OCI-LY1 (cell line): ENCODE results near the gene MINK1.

ENCODE experiments used
- H2AFZ ChIP-seq: fragments of 200-600 bp; sonication (generic), shearing (Covaris generic); 2 replicates; pipeline ENCODE4 v1.6.0; 2014; ENCODE audit warnings: antibody characterized with exemption, mild to moderate bottlenecking, low read length
- H3F3A ChIP-seq: fragments of 200-600 bp; sonication (generic), shearing (Covaris generic); 2 replicates; pipeline ENCODE4 v1.6.0; 2014; ENCODE audit warnings: mild to moderate bottlenecking, antibody characterized with exemption, low read length, moderate library complexity; ENCODE audit not compliant: insufficient read depth
- H3K27ac ChIP-seq: fragments of 200-600 bp; sonication (generic); 2 replicates; pipeline ENCODE4 v1.5.1; 2014; ENCODE audit warnings: low read length, mixed run types, mild to moderate bottlenecking, low read depth; ENCODE audit not compliant: poor library complexity, severe bottlenecking
- H3K27me3 ChIP-seq: fragments of 200-600 bp; sonication (generic); 2 replicates; pipeline ENCODE4 v1.6.0; 2014; ENCODE audit warnings: antibody characterized with exemption, mild to moderate bottlenecking, low read length, moderate library complexity; ENCODE audit not compliant: insufficient read depth
- H3K36me3 ChIP-seq: fragments of 200-600 bp; sonication (generic); 2 replicates; pipeline ENCODE4 v1.6.1; 2014; ENCODE audit warnings: mild to moderate bottlenecking, antibody characterized with exemption, low read length, moderate library complexity, mixed read lengths; ENCODE audit not compliant: insufficient read depth
- H3K4me1 ChIP-seq: fragments of 200-600 bp; sonication (generic); 2 replicates; pipeline ENCODE4 v1.5.1; 2014; ENCODE audit warnings: mild to moderate bottlenecking, low read length, moderate library complexity; ENCODE audit not compliant: insufficient read depth, severe bottlenecking
- H3K4me2 ChIP-seq: fragments of 200-600 bp; sonication (generic), shearing (Covaris generic); 2 replicates; pipeline ENCODE4 v1.6.1; 2014; ENCODE audit warnings: low read length
- H3K4me3 ChIP-seq: fragments of 200-600 bp; sonication (generic); 2 replicates; pipeline ENCODE4 v1.5.1; 2014; ENCODE audit warnings: low read length, low read depth, mild to moderate bottlenecking, mixed read lengths; ENCODE audit not compliant: poor library complexity, severe bottlenecking
- H3K79me2 ChIP-seq: fragments of 200-600 bp; shearing (Covaris generic); 2 replicates; pipeline ENCODE4 v1.6.1; 2016; ENCODE audit warnings: mixed run types, low read length, mixed read lengths; ENCODE audit not compliant: insufficient read depth
- H3K9ac ChIP-seq: fragments of 200-600 bp; sonication (generic), shearing (Covaris generic); 2 replicates; pipeline ENCODE4 v1.6.1; 2014; ENCODE audit warnings: mild to moderate bottlenecking, low read length, mixed read lengths
- H3K9me2 ChIP-seq: fragments of 200-600 bp; sonication (generic), shearing (Covaris generic); 2 replicates; pipeline ENCODE4 v1.6.1; 2014; ENCODE audit warnings: low read depth, mild to moderate bottlenecking, low read length, mixed read lengths
- H3K9me3 ChIP-seq: fragments of 200-600 bp; shearing (Covaris generic); 2 replicates; pipeline ENCODE4 v1.6.1; 2014; ENCODE audit warnings: low read length, mixed read lengths
- H4K20me1 ChIP-seq: fragments of 200-600 bp; sonication (generic), shearing (Covaris generic); 2 replicates; pipeline ENCODE4 v1.6.0; 2016; ENCODE audit warnings: mild to moderate bottlenecking, low read length; ENCODE audit not compliant: insufficient read depth
- CTCF ChIP-seq: fragments of 200-600 bp; sonication (generic), shearing (Covaris generic); IDR thresholded peaks from 2 replicates; pipeline ENCODE4 v1.5.1; 2017; ENCODE audit warnings: mild to moderate bottlenecking, antibody characterized with exemption, low read length, moderate library complexity, mixed read lengths
- EZH2 ChIP-seq: fragments of 200-600 bp; sonication (generic), shearing (Covaris generic); IDR thresholded peaks from 2 replicates; pipeline ENCODE4 v1.8.0; 2017; ENCODE audit warnings: borderline replicate concordance, mixed run types, mild to moderate bottlenecking, antibody characterized with exemption, low read length, moderate library complexity, mixed read lengths

The MINK1 gene

DNA sequence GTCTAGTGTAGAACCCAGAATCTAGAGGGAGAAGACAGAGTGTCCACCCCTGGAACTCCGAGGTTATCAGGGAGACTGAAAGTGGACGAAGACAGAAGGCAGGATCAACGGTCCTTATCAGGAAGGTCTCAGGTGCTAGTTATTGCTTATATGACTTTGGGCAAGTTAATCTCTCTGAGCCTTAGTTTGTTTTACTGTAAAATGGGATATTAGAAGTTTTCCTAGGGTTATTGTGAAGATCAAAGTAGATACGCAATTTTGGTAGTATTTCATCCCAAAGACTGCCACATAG is 108.1 kb downstream of the MINK1 start:
- peaks cover 75% of the 10 kb centered on the region for H3K36me3 ChIP-seq
- peaks cover 63% of the 10 kb centered on the region for H3K4me1 ChIP-seq
- H3K9me3 ChIP-seq: no peaks in the 10 kb centered on the region
- TF ChIP-seq CTCF (no peak), EZH2 (no peak)
- no peaks in the 10 kb centered on the region for H3K27me3 ChIP-seq
- peaks cover 17% of the 10 kb centered on the region for H3F3A ChIP-seq
- peak overlapping the region; percentile 85 for H3K27ac ChIP-seq
- H3K9ac ChIP-seq: peak overlapping the region; percentile 97
- H3K4me3 ChIP-seq: peak overlapping the region; percentile 85
- H3K9me2 ChIP-seq: no peaks in the 10 kb centered on the region
- no peaks in the 10 kb centered on the region for H4K20me1 ChIP-seq
- peaks cover 16% of the 10 kb centered on the region; the same call in 1 of the 2 replicates for H3K79me2 ChIP-seq
- H2AFZ ChIP-seq: no peak overlapping the region
- peak overlapping the region; percentile 100 for H3K4me2 ChIP-seq

DNA sequence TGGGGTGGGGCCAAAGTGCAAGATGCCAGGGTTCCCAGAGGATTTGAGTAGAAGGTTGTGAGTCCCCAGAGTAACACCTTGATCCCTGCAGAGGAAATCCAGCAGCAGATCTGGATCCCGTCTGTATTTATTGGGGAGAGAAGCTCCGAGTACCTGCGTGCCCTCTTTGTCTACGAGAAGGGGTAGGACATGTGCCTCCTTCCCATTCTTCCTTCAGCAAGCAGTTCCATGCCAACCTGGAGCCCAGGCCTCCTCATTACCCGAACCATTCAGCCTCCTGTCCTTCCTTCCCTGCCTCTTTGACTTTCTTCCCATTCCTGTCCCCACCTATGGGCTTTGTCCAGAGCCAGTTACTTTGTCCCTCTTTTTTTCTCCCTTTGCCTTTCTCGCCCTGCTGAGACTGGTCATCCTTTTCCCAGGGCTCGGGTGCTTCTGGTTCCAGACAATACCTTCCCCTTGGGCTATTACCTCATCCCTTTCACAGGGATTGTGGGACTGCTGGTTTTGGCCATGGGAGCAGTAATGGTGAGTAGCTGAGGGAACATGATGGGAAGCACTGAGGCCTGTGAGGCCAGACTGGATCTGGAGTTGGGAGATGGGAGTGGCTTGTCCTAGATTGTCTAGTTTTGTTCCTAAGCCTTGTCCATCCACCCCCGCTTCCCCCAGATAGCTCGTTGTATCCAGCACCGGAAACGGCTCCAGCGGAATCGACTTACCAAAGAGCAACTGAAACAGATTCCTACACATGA is 109.8 kb downstream of the MINK1 start:
- peaks cover 18% of the 10 kb centered on the region for H3F3A ChIP-seq
- H4K20me1 ChIP-seq: no peaks in the 10 kb centered on the region
- TF ChIP-seq EZH2 (no peak), CTCF (no peak)
- no peak overlapping the region for H3K27ac ChIP-seq
- no peak overlapping the region for H2AFZ ChIP-seq
- no peaks in the 10 kb centered on the region for H3K27me3 ChIP-seq
- no peak overlapping the region for H3K4me3 ChIP-seq
- peaks cover 74% of the 10 kb centered on the region for H3K36me3 ChIP-seq
- H3K4me2 ChIP-seq: no peak overlapping the region
- H3K4me1 ChIP-seq: peaks cover 71% of the 10 kb centered on the region
- H3K9me2 ChIP-seq: no peaks in the 10 kb centered on the region
- no peaks in the 10 kb centered on the region for H3K9me3 ChIP-seq
- H3K79me2 ChIP-seq: peaks cover 21% of the 10 kb centered on the region
- H3K9ac ChIP-seq: no peak overlapping the region

DNA sequence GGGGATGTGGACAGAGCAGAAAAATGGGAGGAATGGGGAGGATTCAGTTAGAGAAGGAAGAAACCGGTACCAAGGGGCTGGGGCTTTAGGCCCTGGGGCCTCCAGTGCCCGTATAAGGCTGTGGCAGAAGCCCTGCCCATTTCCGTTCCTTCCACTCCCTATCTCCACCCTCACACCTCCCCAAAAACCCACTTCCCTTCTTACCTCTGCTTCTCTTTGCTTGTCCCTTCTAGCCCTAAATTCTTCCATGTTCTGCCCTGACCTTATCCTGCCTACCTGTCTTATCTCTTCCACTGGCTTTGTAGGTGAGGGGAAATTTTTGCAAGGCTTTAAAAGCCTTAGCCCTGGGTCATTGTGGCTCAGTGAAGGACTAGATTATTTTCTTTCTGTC is 111.0 kb downstream of the MINK1 start:
- peaks cover 61% of the 10 kb centered on the region for H3K4me1 ChIP-seq
- H2AFZ ChIP-seq: no peak overlapping the region
- peaks cover 18% of the 10 kb centered on the region for H3F3A ChIP-seq
- peaks cover 72% of the 10 kb centered on the region for H3K36me3 ChIP-seq
- peak overlapping the region; percentile 84 for H3K4me3 ChIP-seq
- no peaks in the 10 kb centered on the region for H4K20me1 ChIP-seq
- peak overlapping the region; percentile 41; the same call in 1 of the 2 replicates for H3K9ac ChIP-seq
- H3K9me2 ChIP-seq: no peaks in the 10 kb centered on the region
- peak overlapping the region; percentile 83 for H3K27ac ChIP-seq
- TF ChIP-seq EZH2 (no peak), CTCF (no peak)
- H3K79me2 ChIP-seq: peaks cover 20% of the 10 kb centered on the region
- H3K9me3 ChIP-seq: no peaks in the 10 kb centered on the region
- no peaks in the 10 kb centered on the region for H3K27me3 ChIP-seq
- peak overlapping the region; percentile 49 for H3K4me2 ChIP-seq
